K562 (cell line): ENCODE results near the gene LHPP. TPM values are rescaled to one million over a fixed set of nuclear protein-coding genes. Genes with fewer than 3 reads are reported as not detected.

Experiments used
- ATAC-seq: fragments of 200-7000 bp; cut with Tn5 transposase; 3 replicates; pipeline ENCODE4 v1.9.1; 2020; ENCODE audit warnings: moderate library complexity
- BruUV-seq: library from RNA; stranded (reverse); fragments of 400-500 nt; replicated peaks from 2 replicates; lab custom pipeline; 2021; lab: Mats Ljungman, UMichigan
- CTCF ChIA-PET: fragments of 300-600 bp; formaldehyde crosslinking; extraction: SDS; loops from one replicate; lab custom pipeline; 2021; ENCODE audit warnings: low intra/inter-chr PET ratio; lab: Yijun Ruan, JAX
- POLR2A ChIA-PET: fragments of 300-600, 350-650 bp; sonication (Branson Sonifier 250); formaldehyde crosslinking; extraction: SDS; loops from one replicate; lab custom pipeline; 2021; ENCODE audit warnings: antibody characterized with exemption, inconsistent platforms; lab: Yijun Ruan, JAX
- DNase-seq, 4 experiments: peaks; one replicate each; pipeline versions ENCODE4 v3.0.0 to v3.0.0-alpha.2; 2011 to 2018; ENCODE audit warnings: low spot score in 3 of 4, mixed read lengths in 3 of 4; ENCODE audit errors: extremely low read depth in 1 of 4
- FAIRE-seq: peaks from 2 replicates; lab custom pipeline; 2011; peaks lifted over from hg19 to GRCh38; lab: Jason Lieb, UNC
- H2AFZ ChIP-seq: 2 replicates; pipeline ENCODE4 v1.6.0; 2011; ENCODE audit warnings: low read depth, low read length, control low read depth, inconsistent platforms
- H3K27ac ChIP-seq: fragments of 200-600 bp; 3 replicates; pipeline ENCODE4 v1.8.0; 2011; ENCODE audit warnings: low read depth, mild to moderate bottlenecking, control low read depth, inconsistent platforms, low read length, moderate library complexity, mixed read lengths; ENCODE audit errors: extremely low read depth
- H3K27me3 ChIP-seq, 2 experiments: fragments of 300-600 bp in 1 of 2; 2 replicates in 1 of 2; 3 replicates in 1 of 2; pipeline versions ENCODE4 v1.6.0 to v1.8.0; 2011; ENCODE audit warnings: inconsistent platforms in 2 of 2, low read length in 2 of 2, mild to moderate bottlenecking in 1 of 2, mixed read lengths in 1 of 2, moderate library complexity in 1 of 2; ENCODE audit not compliant: control insufficient read depth in 2 of 2, insufficient read depth in 2 of 2
- H3K36me3 ChIP-seq: fragments of 300-600 bp; 3 replicates; pipeline ENCODE4 v1.8.0; 2011; ENCODE audit warnings: mild to moderate bottlenecking, low read length, inconsistent platforms; ENCODE audit not compliant: control insufficient read depth, insufficient read depth
- H3K4me1 ChIP-seq, 2 experiments: fragments of 200-600 bp in 1 of 2; replicated peaks in 1 of 2; 2 replicates in 1 of 2; 3 replicates in 1 of 2; pipeline versions ENCODE4 v1.5.1 to v1.8.0; 2011; ENCODE audit warnings: inconsistent platforms in 2 of 2, low read length in 2 of 2, mild to moderate bottlenecking in 1 of 2, mixed read lengths in 1 of 2, moderate library complexity in 1 of 2; ENCODE audit not compliant: control insufficient read depth in 2 of 2, insufficient read depth in 2 of 2
- H3K4me2 ChIP-seq: 2 replicates; pipeline ENCODE4 v1.6.1; 2011; ENCODE audit warnings: low read length, control low read depth, inconsistent platforms, mixed read lengths; ENCODE audit not compliant: insufficient read depth
- H3K4me3 ChIP-seq: fragments of 200-600 bp; sonication (generic), shearing (Covaris generic); 2 replicates; pipeline ENCODE4 v1.5.1; 2016; ENCODE audit warnings: control low read depth, inconsistent platforms
- H3K79me2 ChIP-seq: fragments of 200-600 bp; 3 replicates; pipeline ENCODE4 v1.8.0; 2011; ENCODE audit warnings: low read length, inconsistent platforms; ENCODE audit not compliant: control insufficient read depth, insufficient read depth
- H3K9ac ChIP-seq, 2 experiments: 2 replicates each; pipeline versions ENCODE4 v1.6.0 to v1.6.1; 2011; ENCODE audit warnings: low read depth in 2 of 2, low read length in 2 of 2, control low read depth in 1 of 2, inconsistent platforms in 1 of 2, mild to moderate bottlenecking in 1 of 2, mixed read lengths in 1 of 2; ENCODE audit not compliant: insufficient read depth in 1 of 2
- H3K9me1 ChIP-seq: one replicate; pipeline ENCODE4 v1.6.0; 2011; ENCODE audit warnings: inconsistent platforms, mild to moderate bottlenecking, low read length, moderate library complexity; ENCODE audit not compliant: control insufficient read depth, insufficient read depth
- H3K9me3 ChIP-seq: replicated peaks from 2 replicates; pipeline ENCODE4 v1.5.1; 2011; ENCODE audit warnings: low read depth, low read length, inconsistent platforms; ENCODE audit not compliant: control insufficient read depth, insufficient read depth
- H4K20me1 ChIP-seq: replicated peaks from 2 replicates; pipeline ENCODE4 v1.6.1; 2011; ENCODE audit warnings: low read length, inconsistent platforms, mixed read lengths; ENCODE audit not compliant: control insufficient read depth, insufficient read depth
- ASH1L ChIP-seq: fragments of 450-650 bp; IDR thresholded peaks from 2 replicates; pipeline ENCODE4 v1.6.1; 2018; ENCODE audit warnings: borderline replicate concordance, mild to moderate bottlenecking, low read depth; ENCODE audit not compliant: partially characterized antibody
- KAT2B ChIP-seq: IDR thresholded peaks from one replicate; pipeline ENCODE4 v1.6.1; 2012; ENCODE audit warnings: low read depth, mild to moderate bottlenecking, control low read depth, inconsistent platforms, low read length, moderate library complexity
- POLR2AphosphoS5 ChIP-seq: IDR thresholded peaks from 2 replicates; pipeline ENCODE4 v1.6.1; 2011; ENCODE audit warnings: mild to moderate bottlenecking, low read depth, low read length, moderate library complexity; ENCODE audit not compliant: control insufficient read depth, insufficient read depth
- TSC22D4 ChIP-seq: fragments of 450-650 bp; IDR thresholded peaks from 2 replicates; pipeline ENCODE4 v1.6.1; 2016; ENCODE audit warnings: missing genetic modification characterization, missing biosample characterization, control low read depth
- ZNF239 ChIP-seq: fragments of 250-450 bp; sonication (Bioruptor Pico); IDR thresholded peaks from 2 replicates; pipeline ENCODE4 v1.4.0; 2020; ENCODE audit warnings: mild to moderate bottlenecking
- WGBS: fragments of 100-300 bp; shearing (Covaris generic); methylation state at CpG from one replicate; pipeline ENCODE4 v1.1.6; 2016; ENCODE audit warnings: low coverage, mixed read lengths; ENCODE audit not compliant: insufficient coverage; ENCODE audit errors: missing lambda C conversion rate; 5-methylcytosine and 5-hydroxymethylcytosine counted together
- in situ Hi-C: fragments of 300-500 bp; cut with MboI; formaldehyde crosslinking; loops from 4 replicates; pipeline ENCODE4 v1.15.0; 2018; ENCODE audit warnings: inconsistent platforms, mixed read lengths
- intact Hi-C: fragments of 100-400 bp; cut with micrococcal nuclease; formaldehyde crosslinking; loops from 2 replicates; pipeline ENCODE4 v1.14.2; 2022
- polyA plus RNA-seq, 8 experiments: library from polyadenylated mRNA; depleted of rRNA in 4 of 8; stranded (reverse) in 5 of 8; unstranded in 3 of 8; fragments of >200 nt; fragmentation: Nextera tagmentation in 2 of 8; fragmentation: Illumina TruSeq in 1 of 8; extraction: Ambion mirVana in 2 of 8; extraction: Trizol in 1 of 8; gene quantifications; 2 replicates each; pipeline versions ENCODE4 v1.2.1 to v1.2.3, GENCODE V29; 2011 to 2014; ENCODE audit warnings: inconsistent platforms in 1 of 8, missing spikeins in 1 of 8
- total RNA-seq, 7 experiments: library from RNA; depleted of rRNA in 6 of 7; stranded (reverse); fragments of >200 nt in 6 of 7; fragmentation: Illumina TruSeq in 2 of 7; extraction: Trizol in 2 of 7; gene quantifications; 2 replicates each; pipeline versions ENCODE4 v1.2.1 to v1.2.3, GENCODE V29; 2011 to 2021; ENCODE audit warnings: low replicate concordance in 1 of 7
- TF ChIP-seq, protein P1 (sequence below): fragments of 450-650 bp; conservative IDR thresholded peaks from 2 replicates; pipeline ENCODE4 v1.6.1; 2016; ENCODE audit warnings: missing genetic modification characterization, low read depth, mild to moderate bottlenecking, control low read depth, missing compliant biosample characterization
- TF ChIP-seq, protein P2 (sequence below): fragments of 450-650 bp; formaldehyde crosslinking; IDR thresholded peaks from 2 replicates; pipeline ENCODE4 v1.4.0; 2022; ENCODE audit warnings: missing genetic modification characterization
- TF ChIP-seq, protein P3 (sequence below): sonication (generic); formaldehyde crosslinking; IDR thresholded peaks from 2 replicates; pipeline ENCODE4 v1.8.1; 2023; ENCODE audit warnings: missing genetic modification reagents, mild to moderate bottlenecking, borderline replicate concordance
- TF ChIP-seq, protein P4 (sequence below), 3 experiments: IDR thresholded peaks in 2 of 3; conservative IDR thresholded peaks in 1 of 3; 2 replicates each; pipeline ENCODE4 v1.5.1; 2011 to 2012; ENCODE audit warnings: low read length in 3 of 3, mild to moderate bottlenecking in 3 of 3, control low read depth in 2 of 3, improper control_type of control experiment in 1 of 3, inconsistent platforms in 1 of 3, low read depth in 1 of 3, mixed read lengths in 1 of 3, moderate library complexity in 1 of 3; ENCODE audit not compliant: insufficient read depth in 2 of 3

Gene LHPP
- total and polyA plus RNA-seq, 9 of the 15 experiments (the other 6 are each of a cell fraction or from before 2014, with no cell fraction given), result 0.34 to 7.4 (median 3.0) TPM

DNA sequence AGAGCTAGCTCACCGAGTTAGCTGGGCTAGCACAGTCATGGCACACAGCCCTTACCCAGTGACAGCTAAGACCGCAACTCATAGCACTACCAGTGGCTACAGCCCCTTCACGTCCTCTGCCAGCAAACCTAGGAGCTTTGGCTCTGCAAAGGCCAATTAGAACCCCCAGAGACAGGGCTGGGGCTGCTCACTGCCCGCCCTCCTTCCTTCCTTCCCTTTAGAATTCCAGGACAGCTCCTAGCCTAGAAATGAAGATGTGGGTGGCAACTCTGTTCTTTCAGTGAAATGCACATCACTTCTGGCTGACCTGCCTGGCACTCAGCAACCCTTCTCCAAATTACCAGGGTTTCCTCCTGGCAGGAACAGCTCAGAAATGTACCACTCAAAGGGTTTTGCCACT is 182.6 kb downstream of the LHPP start (continued):
- no peak for TF ChIP-seq POLR2AphosphoS5
- no peak for TF ChIP-seq TSC22D4 (tag)
- no peak for TF ChIP-seq KAT2B
- TF ChIP-seq, protein P1, sequence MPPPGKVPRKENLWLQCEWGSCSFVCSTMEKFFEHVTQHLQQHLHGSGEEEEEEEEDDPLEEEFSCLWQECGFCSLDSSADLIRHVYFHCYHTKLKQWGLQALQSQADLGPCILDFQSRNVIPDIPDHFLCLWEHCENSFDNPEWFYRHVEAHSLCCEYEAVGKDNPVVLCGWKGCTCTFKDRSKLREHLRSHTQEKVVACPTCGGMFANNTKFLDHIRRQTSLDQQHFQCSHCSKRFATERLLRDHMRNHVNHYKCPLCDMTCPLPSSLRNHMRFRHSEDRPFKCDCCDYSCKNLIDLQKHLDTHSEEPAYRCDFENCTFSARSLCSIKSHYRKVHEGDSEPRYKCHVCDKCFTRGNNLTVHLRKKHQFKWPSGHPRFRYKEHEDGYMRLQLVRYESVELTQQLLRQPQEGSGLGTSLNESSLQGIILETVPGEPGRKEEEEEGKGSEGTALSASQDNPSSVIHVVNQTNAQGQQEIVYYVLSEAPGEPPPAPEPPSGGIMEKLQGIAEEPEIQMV (tag), result no peak
- TF ChIP-seq, protein P2, sequence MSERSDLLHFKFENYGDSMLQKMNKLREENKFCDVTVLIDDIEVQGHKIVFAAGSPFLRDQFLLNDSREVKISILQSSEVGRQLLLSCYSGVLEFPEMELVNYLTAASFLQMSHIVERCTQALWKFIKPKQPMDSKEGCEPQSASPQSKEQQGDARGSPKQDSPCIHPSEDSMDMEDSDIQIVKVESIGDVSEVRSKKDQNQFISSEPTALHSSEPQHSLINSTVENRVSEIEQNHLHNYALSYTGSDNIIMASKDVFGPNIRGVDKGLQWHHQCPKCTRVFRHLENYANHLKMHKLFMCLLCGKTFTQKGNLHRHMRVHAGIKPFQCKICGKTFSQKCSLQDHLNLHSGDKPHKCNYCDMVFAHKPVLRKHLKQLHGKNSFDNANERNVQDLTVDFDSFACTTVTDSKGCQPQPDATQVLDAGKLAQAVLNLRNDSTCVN (CRISPR knock-in tag), result no peak
- TF ChIP-seq, all 486 proteins: peak for 0

DNA sequence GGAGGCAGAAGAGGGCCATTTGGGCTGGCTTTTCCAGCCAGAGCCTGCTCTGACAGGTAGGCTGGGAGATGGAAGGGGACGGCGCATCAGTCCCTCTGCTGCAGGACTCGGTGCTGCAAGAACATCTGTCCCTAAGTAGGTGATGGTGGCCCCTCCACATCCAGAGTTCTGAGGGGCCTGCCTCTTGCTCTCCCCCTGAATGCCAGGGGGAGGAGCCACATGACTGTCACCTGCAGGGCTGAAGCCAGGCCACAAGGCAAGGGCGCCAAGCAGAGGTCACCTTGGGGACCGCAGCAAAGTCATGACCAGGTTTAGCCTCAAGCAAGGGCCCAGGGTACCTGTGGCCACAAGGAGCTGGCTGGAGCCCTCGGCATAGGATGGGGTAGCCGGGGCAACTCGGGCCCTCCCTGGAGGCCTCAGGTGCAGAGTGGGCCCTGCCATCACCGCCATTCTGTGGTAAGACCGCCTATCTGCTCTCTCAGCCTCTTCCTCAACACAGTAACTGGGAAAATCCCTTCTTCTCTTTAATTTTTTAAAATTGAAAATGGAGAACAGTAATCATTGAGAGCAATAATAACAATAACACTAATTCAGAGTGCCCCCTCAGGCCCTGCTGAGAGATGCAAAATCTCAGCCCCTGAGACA is 183.3 kb downstream of the LHPP start:
- Histone ChIP-seq H4K20me1 (peaks cover 4% of the 10 kb centered on the region; the same call in 1 of the 2 replicates), H3K9ac (no peak overlapping the region; a peak in 1 of 4 replicates), H3K4me3 (no peak overlapping the region), H3K4me1 (peaks cover 56 to 73% of the 10 kb centered on the region in 2 experiments), H3K4me2 (no peak overlapping the region), H2AFZ (no peak overlapping the region), H3K79me2 (peaks cover 25% of the 10 kb centered on the region), H3K27ac (no peak overlapping the region), H3K9me3 (no peaks in the 10 kb centered on the region; the same call in 1 of the 2 replicates), H3K36me3 (peaks cover 12% of the 10 kb centered on the region; the same call in 1 of the 3 replicates), H3K27me3 (no peaks in the 10 kb centered on the region), H3K9me1 (no peaks in the 10 kb centered on the region)
- TF ChIP-seq ZNF239 (CRISPR knock-in tag), result no peak
- TF ChIP-seq ASH1L, result no peak
- TF ChIP-seq, protein P3, sequence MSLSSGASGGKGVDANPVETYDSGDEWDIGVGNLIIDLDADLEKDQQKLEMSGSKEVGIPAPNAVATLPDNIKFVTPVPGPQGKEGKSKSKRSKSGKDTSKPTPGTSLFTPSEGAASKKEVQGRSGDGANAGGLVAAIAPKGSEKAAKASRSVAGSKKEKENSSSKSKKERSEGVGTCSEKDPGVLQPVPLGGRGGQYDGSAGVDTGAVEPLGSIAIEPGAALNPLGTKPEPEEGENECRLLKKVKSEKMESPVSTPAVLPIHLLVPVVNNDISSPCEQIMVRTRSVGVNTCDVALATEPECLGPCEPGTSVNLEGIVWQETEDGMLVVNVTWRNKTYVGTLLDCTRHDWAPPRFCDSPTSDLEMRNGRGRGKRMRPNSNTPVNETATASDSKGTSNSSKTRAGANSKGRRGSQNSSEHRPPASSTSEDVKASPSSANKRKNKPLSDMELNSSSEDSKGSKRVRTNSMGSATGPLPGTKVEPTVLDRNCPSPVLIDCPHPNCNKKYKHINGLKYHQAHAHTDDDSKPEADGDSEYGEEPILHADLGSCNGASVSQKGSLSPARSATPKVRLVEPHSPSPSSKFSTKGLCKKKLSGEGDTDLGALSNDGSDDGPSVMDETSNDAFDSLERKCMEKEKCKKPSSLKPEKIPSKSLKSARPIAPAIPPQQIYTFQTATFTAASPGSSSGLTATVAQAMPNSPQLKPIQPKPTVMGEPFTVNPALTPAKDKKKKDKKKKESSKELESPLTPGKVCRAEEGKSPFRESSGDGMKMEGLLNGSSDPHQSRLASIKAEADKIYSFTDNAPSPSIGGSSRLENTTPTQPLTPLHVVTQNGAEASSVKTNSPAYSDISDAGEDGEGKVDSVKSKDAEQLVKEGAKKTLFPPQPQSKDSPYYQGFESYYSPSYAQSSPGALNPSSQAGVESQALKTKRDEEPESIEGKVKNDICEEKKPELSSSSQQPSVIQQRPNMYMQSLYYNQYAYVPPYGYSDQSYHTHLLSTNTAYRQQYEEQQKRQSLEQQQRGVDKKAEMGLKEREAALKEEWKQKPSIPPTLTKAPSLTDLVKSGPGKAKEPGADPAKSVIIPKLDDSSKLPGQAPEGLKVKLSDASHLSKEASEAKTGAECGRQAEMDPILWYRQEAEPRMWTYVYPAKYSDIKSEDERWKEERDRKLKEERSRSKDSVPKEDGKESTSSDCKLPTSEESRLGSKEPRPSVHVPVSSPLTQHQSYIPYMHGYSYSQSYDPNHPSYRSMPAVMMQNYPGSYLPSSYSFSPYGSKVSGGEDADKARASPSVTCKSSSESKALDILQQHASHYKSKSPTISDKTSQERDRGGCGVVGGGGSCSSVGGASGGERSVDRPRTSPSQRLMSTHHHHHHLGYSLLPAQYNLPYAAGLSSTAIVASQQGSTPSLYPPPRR (CRISPR knock-in tag), result no peak
- TF ChIP-seq, protein P4, sequence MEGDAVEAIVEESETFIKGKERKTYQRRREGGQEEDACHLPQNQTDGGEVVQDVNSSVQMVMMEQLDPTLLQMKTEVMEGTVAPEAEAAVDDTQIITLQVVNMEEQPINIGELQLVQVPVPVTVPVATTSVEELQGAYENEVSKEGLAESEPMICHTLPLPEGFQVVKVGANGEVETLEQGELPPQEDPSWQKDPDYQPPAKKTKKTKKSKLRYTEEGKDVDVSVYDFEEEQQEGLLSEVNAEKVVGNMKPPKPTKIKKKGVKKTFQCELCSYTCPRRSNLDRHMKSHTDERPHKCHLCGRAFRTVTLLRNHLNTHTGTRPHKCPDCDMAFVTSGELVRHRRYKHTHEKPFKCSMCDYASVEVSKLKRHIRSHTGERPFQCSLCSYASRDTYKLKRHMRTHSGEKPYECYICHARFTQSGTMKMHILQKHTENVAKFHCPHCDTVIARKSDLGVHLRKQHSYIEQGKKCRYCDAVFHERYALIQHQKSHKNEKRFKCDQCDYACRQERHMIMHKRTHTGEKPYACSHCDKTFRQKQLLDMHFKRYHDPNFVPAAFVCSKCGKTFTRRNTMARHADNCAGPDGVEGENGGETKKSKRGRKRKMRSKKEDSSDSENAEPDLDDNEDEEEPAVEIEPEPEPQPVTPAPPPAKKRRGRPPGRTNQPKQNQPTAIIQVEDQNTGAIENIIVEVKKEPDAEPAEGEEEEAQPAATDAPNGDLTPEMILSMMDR (IDR thresholded peaks at IDR 0.05 in 2 of 3, conservative IDR thresholded peaks at IDR 0.05 in 1 of 3; ENCODE audit: insufficient read depth in 2 of 3, low read depth in 1 of 3, low read length in 3 of 3), result peak in 2 of 3 experiments; percentile 5 to 35; a peak in 3 of 6 replicates
- DNase-seq (no peak), ATAC-seq (no peak), FAIRE-seq (no peak)
- BruUV-seq, result no TSS peak
- ChIA-PET CTCF (no interaction called here), POLR2A (no interaction called here)
- intact Hi-C loops, result loop anchor here (5.0 kb wide), 1 partner anchor 97 kb away; the partner anchor contains the start of gene FAM53B
- 94% methylated on average over 5 of the region's 10 CpGs for WGBS
- in situ Hi-C loops, result no loop called here
